Activated T-helper 1 cell treated with anti-CD3 and anti-CD28 coated beads, Interleukin-12 subunit alpha, Interleukin-12 subunit beta, Interleukin-2, Interleukin-4 antibody, amounts not matched to agents 30 ng/mL and 10 ng/mL and 1 ng/mL, durations not matched to agents 14 hours and 24 hours and 36 hours (primary cell): ENCODE measurements around the gene IDE. TPM values are rescaled to one million over a fixed set of nuclear protein-coding genes. Genes with fewer than 3 reads are reported as not detected.
"Not testable (repeated sequence)": the region's sequence is repeated elsewhere in the genome, so short reads cannot be mapped to it uniquely, and the experiment has no call there.

Source experiments
- DNase-seq: peaks from one replicate; pipeline ENCODE4 v3.0.0; 2021; ENCODE audit warnings: low spot score
- H3K27ac Mint-ChIP-seq: one replicate; pipeline ENCODE4 v1.8.0; 2021; ENCODE audit warnings: mild to moderate bottlenecking, mixed read lengths
- H3K27me3 Mint-ChIP-seq: one replicate; pipeline ENCODE4 v1.8.0; 2022; ENCODE audit warnings: mild to moderate bottlenecking, moderate library complexity, mixed read lengths; ENCODE audit not compliant: insufficient read depth
- H3K36me3 Mint-ChIP-seq: one replicate; pipeline ENCODE4 v1.8.0; 2021; ENCODE audit warnings: low read depth, mixed read lengths
- H3K4me1 Mint-ChIP-seq: one replicate; pipeline ENCODE4 v1.8.0; 2021; ENCODE audit warnings: low read depth, mixed read lengths
- H3K4me3 Mint-ChIP-seq: one replicate; pipeline ENCODE4 v1.8.0; 2021; ENCODE audit warnings: mild to moderate bottlenecking, moderate library complexity, mixed read lengths
- H3K9me3 Mint-ChIP-seq: one replicate; pipeline ENCODE4 v1.8.0; 2021; ENCODE audit warnings: mixed read lengths
- intact Hi-C: fragments of 100-400 bp; cut with micrococcal nuclease; formaldehyde crosslinking; loops from one replicate; pipeline ENCODE4 v1.15.1; 2024
- total RNA-seq: library from RNA; stranded (reverse); gene quantifications from 2 replicates; pipeline ENCODE4 v1.2.3, GENCODE V29; 2022

IDE gene
- total RNA-seq, 1 donor from 2014 or later: 43.4 TPM

DNA sequence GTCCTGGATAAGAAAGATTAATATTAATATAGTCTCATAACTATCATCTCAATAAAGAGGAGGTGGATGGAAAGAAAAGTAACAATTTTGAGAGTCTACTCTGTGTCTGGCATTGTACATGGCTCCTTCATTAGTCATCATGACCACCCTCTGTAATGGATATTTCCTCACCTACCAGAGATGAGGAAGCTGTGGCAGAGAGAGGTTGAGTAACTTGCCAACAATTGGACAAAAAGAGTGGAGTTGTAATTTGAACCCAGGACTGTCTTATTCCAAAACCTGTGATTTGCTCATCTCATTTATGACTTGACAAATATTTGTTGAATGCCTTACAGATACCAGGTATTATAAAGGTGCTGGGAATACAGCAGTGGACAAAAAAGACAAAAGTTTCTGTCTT is 2.1 kb upstream of the IDE start:
- DNase-seq: no peak
- no peak overlapping the region for H3K4me3 Mint-ChIP-seq
- peaks cover 4% of the 10 kb centered on the region for H3K27me3 Mint-ChIP-seq
- no peaks in the 10 kb centered on the region for H3K9me3 Mint-ChIP-seq
- H3K36me3 Mint-ChIP-seq: peaks cover 7% of the 10 kb centered on the region
- intact Hi-C loops: no loop called here
- peaks cover 28% of the 10 kb centered on the region for H3K4me1 Mint-ChIP-seq
- H3K27ac Mint-ChIP-seq: no peak overlapping the region

DNA sequence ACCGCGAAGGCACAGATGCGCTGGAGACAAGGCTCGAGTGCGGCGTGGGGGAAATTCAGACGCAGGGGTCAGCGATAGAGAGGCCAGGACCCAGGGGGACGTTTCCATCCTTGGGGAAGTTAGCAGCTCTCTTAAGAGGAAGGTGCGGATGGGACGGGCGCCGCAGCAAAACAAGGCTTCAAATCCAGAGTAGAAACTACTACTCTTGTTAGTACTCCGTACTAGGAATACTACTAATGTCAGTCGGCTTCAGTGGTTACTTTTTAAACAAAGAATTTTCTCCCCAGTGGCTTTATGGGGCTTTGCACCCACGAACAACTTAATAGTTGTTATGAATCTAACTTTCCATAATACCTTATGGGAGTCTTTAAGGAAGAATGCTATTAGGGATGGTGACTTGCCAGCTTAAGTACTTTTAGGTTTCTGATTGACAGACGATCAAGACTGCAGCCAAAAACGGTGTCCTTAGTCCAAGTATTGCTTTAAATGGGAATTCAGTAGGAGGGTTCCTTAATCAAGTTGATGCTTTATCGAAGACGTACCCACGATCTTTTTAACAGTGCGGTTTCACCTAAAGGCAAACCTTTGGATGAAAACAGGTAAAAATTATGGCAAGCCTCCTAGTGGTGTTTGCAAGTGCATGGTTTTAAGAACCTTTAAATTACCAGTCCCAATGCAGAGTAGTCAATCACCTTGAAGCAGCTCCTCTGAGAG is 812 bp upstream of the IDE start:
- Mint-ChIP-seq H3K9me3 (no peaks in the 10 kb centered on the region), H3K4me1 (peaks cover 33% of the 10 kb centered on the region), H3K4me3 (peak overlapping the region; percentile 88), H3K27ac (peak overlapping the region; percentile 89), H3K27me3 (no peaks in the 10 kb centered on the region), H3K36me3 (peaks cover 8% of the 10 kb centered on the region)
- intact Hi-C loops: loop anchor here (1.0 to 5.0 kb wide), 8 partner anchors 17 to 1128 kb away; partner anchors contain the start of genes EXOC6 and FRA10AC1
- no peak for DNase-seq

DNA sequence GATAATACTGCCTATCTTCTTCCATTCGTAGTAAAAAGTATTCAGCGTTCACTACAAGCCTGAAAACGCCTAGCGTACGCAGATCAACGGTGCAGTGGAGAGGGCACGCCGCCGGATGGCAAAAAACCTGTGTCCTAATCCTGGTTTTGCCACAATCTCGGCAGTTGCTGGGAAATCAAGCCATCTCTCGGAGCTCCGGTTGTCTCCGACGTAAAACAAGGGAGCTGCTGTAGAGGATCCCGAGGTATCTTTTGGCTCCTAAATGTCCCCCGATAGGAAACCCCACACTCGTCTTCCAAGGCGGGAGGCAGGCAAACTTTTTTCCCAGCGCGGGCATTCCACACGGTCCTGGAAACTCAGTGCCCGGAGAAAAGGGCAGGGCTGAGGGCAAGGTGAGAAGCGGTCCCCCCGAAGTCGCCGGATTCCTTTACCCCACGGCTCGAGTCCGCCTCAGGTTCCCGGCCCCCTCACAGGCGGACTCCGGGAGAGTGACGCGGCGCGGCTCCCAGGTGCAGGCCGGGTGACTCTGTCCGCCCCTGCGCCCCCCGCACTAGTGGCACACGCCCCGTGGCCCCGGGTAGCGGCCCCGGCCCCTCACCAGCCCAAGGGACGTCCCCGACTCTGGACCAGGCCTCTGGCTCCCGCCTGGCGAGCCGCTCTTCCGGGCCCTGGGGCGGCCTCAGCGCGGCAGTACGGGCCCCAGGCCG is 649 bp downstream of the IDE start:
- Mint-ChIP-seq H3K4me3 (peak overlapping the region; percentile 80), H3K9me3 (no peaks in the 10 kb centered on the region)

DNA sequence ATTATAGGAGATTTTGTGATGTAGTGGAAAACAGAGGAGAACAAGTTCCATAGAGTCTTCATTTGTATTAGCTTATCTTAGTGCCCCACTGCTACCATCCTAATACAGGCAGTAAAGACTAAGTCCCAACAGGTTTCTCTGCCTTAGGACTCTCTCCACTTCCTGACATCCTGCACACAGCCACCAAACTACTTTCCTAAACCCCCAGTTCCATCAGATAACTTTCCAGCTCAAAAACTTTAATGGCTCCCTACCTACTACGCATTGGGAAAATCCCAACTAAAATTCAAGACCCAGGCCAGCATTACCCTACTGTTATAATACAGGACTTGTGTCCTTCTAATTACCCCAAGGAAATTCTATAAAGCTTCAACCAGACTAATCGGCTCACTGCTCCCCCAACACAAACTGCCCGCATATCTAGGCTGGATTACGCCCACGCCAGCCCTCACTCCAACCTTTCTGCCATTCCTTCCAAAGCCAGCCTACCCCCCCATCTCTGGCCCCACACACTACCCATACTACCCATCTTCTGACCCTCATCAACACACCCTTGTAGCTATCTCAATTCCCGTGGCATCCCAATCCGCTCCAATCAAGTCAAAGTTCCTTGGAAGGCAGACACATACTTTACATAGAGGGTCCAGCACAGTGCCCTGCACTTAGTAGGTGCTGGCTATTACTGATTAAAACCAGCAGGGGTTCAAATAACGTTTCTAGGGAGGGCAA is 1.4 kb downstream of the IDE start:
- peaks cover 19% of the 10 kb centered on the region for H3K36me3 Mint-ChIP-seq
- peaks cover 46% of the 10 kb centered on the region for H3K4me1 Mint-ChIP-seq
- H3K27ac Mint-ChIP-seq: peak overlapping the region; percentile 9
- intact Hi-C loops: loop anchor here (5.0 kb wide), 2 partner anchors 500 to 1130 kb away; partner anchors contain the start of gene FRA10AC1
- no peak for DNase-seq
- H3K27me3 Mint-ChIP-seq: no peaks in the 10 kb centered on the region
- peak overlapping the region; percentile 80 for H3K4me3 Mint-ChIP-seq
- no peaks in the 10 kb centered on the region for H3K9me3 Mint-ChIP-seq

More for the DNA sequence above, 649 bp downstream of the IDE start:
- DNase-seq: peak; percentile 24
- no peaks in the 10 kb centered on the region for H3K27me3 Mint-ChIP-seq
- peaks cover 39% of the 10 kb centered on the region for H3K4me1 Mint-ChIP-seq
- peak overlapping the region; percentile 9 for H3K27ac Mint-ChIP-seq
- intact Hi-C loops: loop anchor here (5.0 kb wide), 2 partner anchors 501 to 1129 kb away; partner anchors contain the start of gene FRA10AC1
- H3K36me3 Mint-ChIP-seq: peaks cover 16% of the 10 kb centered on the region

DNA sequence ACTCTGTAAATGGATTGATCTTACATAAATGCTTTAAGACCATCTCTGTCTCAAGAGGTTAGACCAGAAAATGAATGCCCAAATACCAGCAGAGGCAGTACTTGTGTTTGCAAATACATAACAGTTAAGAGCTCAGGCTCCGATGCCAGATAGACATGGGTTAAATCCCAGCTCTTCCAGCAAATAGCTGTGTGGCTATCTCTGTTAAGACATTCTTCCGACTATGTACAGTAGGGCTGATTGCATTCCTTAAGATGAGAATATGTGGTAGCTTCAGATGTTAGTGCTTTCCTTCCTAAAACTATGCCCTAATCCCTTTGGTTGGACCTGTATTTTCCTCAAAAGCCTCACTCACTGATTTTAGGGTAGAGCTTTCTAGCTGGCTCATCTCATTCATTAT is 2.2 kb downstream of the IDE start:
- no peaks in the 10 kb centered on the region for H3K27me3 Mint-ChIP-seq
- H3K27ac Mint-ChIP-seq: no peak overlapping the region
- no peak for DNase-seq
- H3K9me3 Mint-ChIP-seq: no peaks in the 10 kb centered on the region
- intact Hi-C loops: loop anchor here (5.0 kb wide), 2 partner anchors 499 to 1131 kb away; partner anchors contain the start of gene FRA10AC1
- peaks cover 52% of the 10 kb centered on the region for H3K4me1 Mint-ChIP-seq
- H3K4me3 Mint-ChIP-seq: peak overlapping the region; percentile 80
- H3K36me3 Mint-ChIP-seq: peaks cover 20% of the 10 kb centered on the region

DNA sequence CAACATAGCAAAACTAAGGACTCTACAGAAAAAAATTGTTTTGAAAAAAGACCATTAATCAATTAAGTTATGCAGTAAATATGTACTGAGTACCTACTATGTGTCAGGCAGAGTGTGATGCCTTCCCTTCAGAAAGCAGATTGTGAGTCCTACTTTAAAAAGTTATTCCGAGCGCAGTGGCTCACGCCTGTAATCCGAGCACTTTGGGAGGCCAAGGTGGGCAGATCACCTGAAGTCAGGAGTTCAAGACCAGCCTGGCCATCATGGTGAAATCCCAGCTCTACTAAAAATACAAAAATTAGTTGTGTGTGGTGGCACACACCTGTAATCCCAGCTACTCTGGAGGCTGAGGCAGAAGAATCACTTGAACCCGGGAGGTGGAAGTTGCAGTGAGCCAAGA is 4.2 kb downstream of the IDE start:
- Mint-ChIP-seq H3K4me1 (peaks cover 51% of the 10 kb centered on the region), H3K36me3 (peaks cover 27% of the 10 kb centered on the region)
- intact Hi-C loops: loop anchor here (5.0 kb wide), 2 partner anchors 497 to 1133 kb away; partner anchors contain the start of gene FRA10AC1
- H3K27me3 Mint-ChIP-seq, H3K27ac Mint-ChIP-seq, H3K4me3 Mint-ChIP-seq, H3K9me3 Mint-ChIP-seq, DNase-seq: not testable (repeated sequence)

DNA sequence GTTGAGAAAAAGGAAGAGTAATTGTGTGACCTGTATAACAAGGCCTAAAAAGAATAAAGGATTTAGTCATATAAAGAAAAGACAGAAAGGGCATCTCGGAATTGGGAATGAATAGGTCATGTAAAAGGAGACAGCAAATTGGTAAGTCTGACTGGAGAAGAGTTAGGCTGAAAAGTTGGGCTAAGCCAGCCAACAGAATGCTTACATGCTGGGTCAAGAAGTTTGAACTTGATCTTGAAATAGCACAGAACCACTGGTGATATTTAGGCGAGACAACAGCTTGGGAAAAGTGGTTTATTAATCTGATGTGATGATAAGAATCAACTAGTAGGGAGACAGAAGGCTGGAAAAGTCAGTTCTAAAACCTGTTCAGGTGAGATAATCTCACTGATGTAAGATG is 4.8 kb downstream of the IDE start:
- Mint-ChIP-seq H3K36me3 (peaks cover 28% of the 10 kb centered on the region), H3K4me1 (peaks cover 48% of the 10 kb centered on the region), H3K4me3 (no peak overlapping the region), H3K9me3 (no peaks in the 10 kb centered on the region), H3K27me3 (no peaks in the 10 kb centered on the region), H3K27ac (no peak overlapping the region)
- no peak for DNase-seq
- intact Hi-C loops: no loop called here

DNA sequence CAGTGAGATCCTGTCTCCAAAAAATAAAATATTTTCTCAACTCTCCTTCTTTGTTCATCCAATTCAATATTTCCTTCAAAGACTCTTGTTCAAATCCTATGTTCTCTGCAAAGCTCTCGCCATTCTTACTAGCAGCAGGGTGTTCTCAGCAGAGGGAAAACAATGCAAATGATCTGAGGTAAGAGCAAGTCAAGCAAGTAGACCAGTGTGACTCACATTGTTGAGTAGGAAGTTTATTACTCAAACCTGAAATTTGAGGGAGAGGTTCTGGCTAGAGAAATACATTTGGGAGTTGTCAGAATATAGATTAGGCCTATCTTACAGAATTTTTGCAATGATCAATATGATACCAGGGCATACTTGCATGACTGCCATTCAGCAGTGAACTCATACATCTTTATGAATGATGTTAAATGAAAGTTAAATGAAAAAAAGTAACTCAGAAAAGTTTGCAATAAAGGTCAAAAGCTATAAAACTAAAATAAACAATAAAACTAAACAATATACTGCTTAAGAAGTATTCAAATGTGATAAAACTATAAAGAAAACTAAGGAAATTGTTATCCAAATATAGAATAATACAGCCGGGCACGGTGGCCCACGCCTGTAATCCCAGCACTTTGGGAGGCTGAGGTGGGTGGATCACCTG is 5.8 kb downstream of the IDE start:
- Mint-ChIP-seq H3K4me3 (no peak overlapping the region), H3K9me3 (no peaks in the 10 kb centered on the region), H3K4me1 (peaks cover 48% of the 10 kb centered on the region), H3K27me3 (no peaks in the 10 kb centered on the region), H3K27ac (peak overlapping the region; percentile 46), H3K36me3 (peaks cover 29% of the 10 kb centered on the region)
- intact Hi-C loops: no loop called here
- DNase-seq: no peak

DNA sequence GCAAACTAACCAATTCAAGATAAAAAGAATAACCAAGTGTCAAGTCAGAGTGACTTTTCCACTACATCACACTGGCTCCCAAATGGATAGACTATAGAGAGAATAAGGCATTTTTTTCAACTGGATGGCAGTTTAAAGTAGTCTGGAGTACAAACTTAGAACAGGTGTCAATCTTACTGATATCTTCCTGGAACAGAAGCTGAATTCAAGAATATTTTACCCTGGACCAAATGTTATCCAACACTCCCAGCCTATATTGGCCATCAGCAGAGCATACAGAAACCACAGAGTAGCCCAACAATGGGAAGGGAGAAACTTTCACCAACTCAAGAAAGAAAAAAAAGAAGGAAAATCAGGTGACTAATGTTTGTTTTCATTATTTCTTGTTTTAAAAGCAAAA is 11.5 kb downstream of the IDE start:
- no peaks in the 10 kb centered on the region for H3K27me3 Mint-ChIP-seq
- H3K27ac Mint-ChIP-seq: no peak overlapping the region
- DNase-seq: no peak
- H3K36me3 Mint-ChIP-seq: peaks cover 43% of the 10 kb centered on the region
- H3K9me3 Mint-ChIP-seq: peaks cover 14% of the 10 kb centered on the region
- intact Hi-C loops: no loop called here
- peaks cover 18% of the 10 kb centered on the region for H3K4me1 Mint-ChIP-seq
- H3K4me3 Mint-ChIP-seq: no peak overlapping the region

DNA sequence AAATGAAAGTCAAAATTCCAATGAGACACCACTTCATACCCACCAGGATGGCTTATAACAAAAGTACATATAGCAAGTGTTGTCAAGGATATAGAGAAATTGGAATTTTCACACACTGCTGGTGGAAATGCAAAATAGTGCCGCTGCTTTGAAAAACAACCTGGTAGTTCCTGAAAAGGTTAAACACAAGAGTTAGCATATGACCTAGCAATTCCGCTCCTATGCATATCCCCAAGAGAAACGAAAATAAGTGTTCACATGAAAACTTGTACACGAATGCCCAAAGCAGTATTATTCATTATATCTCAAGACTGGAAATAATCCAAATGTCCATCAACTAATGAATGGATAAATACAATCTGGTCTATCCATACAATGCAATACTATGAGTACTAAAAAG is 14.8 kb downstream of the IDE start:
- H3K27me3 Mint-ChIP-seq: no peaks in the 10 kb centered on the region
- no peak overlapping the region for H3K4me3 Mint-ChIP-seq
- peaks cover 8% of the 10 kb centered on the region for H3K4me1 Mint-ChIP-seq
- H3K9me3 Mint-ChIP-seq: peaks cover 21% of the 10 kb centered on the region
- no peak for DNase-seq
- H3K36me3 Mint-ChIP-seq: peaks cover 54% of the 10 kb centered on the region
- no peak overlapping the region for H3K27ac Mint-ChIP-seq
- intact Hi-C loops: no loop called here

DNA sequence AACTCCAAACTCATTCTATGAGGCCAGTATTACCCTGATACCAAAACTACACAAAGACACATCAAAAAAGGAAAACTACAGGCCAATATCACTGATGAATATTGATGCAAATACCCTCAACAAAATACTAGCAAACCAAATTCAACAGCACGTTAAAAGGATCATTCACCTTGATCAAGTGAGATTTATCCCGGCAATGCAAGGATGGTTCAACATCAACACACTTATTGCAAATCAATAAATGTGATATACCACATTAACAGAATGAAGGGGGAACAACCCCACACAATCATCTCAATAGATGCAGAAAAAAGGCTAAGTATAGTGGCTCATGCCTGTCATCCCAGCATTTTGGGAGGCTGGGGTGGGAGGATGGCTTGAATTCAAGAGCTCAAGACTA is 19.9 kb downstream of the IDE start:
- peaks cover 16% of the 10 kb centered on the region for H3K9me3 Mint-ChIP-seq
- DNase-seq: no peak
- H3K27me3 Mint-ChIP-seq: no peaks in the 10 kb centered on the region
- no peaks in the 10 kb centered on the region for H3K4me1 Mint-ChIP-seq
- intact Hi-C loops: no loop called here
- no peak overlapping the region for H3K27ac Mint-ChIP-seq
- peaks cover 48% of the 10 kb centered on the region for H3K36me3 Mint-ChIP-seq
- H3K4me3 Mint-ChIP-seq: no peak overlapping the region

DNA sequence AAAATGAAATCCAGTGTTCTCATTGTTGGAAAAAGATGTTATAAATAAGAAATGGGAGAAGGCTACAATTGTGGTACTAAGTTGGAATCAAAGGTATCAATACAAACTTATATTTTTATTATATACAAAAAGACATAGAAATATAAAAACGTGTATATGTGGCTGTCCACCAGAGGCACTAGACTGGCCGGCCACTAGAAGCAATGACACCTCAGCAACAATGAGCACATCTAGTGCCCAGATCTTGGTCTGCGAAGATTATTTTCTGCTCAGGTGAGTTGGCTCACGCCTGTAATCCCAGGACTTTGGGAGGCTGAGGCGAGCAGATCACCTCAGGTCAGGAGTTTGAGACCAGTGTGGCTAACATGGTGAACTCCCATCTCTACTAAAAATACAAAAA is 21.6 kb downstream of the IDE start:
- Mint-ChIP-seq H3K27me3 (no peaks in the 10 kb centered on the region), H3K4me1 (no peaks in the 10 kb centered on the region), H3K36me3 (peaks cover 42% of the 10 kb centered on the region), H3K9me3 (peaks cover 15% of the 10 kb centered on the region), H3K4me3 (no peak overlapping the region), H3K27ac (no peak overlapping the region)
- intact Hi-C loops: no loop called here
- no peak for DNase-seq
